ENCODE measurements around the gene MMP7.

Gene MMP7

GRCh38 chr11:102545701-102546100 lies 15.2 kb upstream of the MMP7 start:
- TF ChIP-seq CTCF (IDR thresholded peaks at IDR 0.05; ENCODE audit: low read depth, low read length, missing control alignments) = no peak
- no peak overlapping the region for H3K4me3 ChIP-seq (ENCODE audit: low read depth, low read length)
- no peak for DNase-seq (ENCODE audit: low read depth)

- no peak for DNase-seq (ENCODE audit: low read depth)
- TF ChIP-seq CTCF (IDR thresholded peaks at IDR 0.05; ENCODE audit: low read depth, low read length, missing control alignments) = no peak
- no peak overlapping the region for H3K4me3 ChIP-seq (ENCODE audit: low read depth, low read length)
Observed at GRCh38 chr11:102544594-102544993, 14.0 kb upstream of the MMP7 start.

- H3K4me3 ChIP-seq (ENCODE audit: low read depth, low read length) = no peak overlapping the region
- DNase-seq (ENCODE audit: low read depth) = no peak
- TF ChIP-seq CTCF (IDR thresholded peaks at IDR 0.05; ENCODE audit: low read depth, low read length, missing control alignments) = no peak
Observed at GRCh38 chr11:102539567-102539966, 9.0 kb upstream of the MMP7 start.

- TF ChIP-seq CTCF (IDR thresholded peaks at IDR 0.05; ENCODE audit: low read depth, low read length, missing control alignments) = no peak
- no peak for DNase-seq (ENCODE audit: low read depth)
- no peak overlapping the region for H3K4me3 ChIP-seq (ENCODE audit: low read depth, low read length)
Observed at GRCh38 chr11:102538932-102539331, 8.4 kb upstream of the MMP7 start.

GRCh38 chr11:102534261-102534872 lies 3.8 kb upstream of the MMP7 start:
- no peak for DNase-seq (ENCODE audit: low read depth)
- H3K4me3 ChIP-seq (ENCODE audit: low read depth, low read length) = no peak overlapping the region
- peak; percentile 48 for TF ChIP-seq CTCF (IDR thresholded peaks at IDR 0.05; ENCODE audit: low read depth, low read length, missing control alignments)

GRCh38 chr11:102528618-102529017 lies 1.9 kb downstream of the MMP7 start:
- no peak for DNase-seq (ENCODE audit: low read depth)
- no peak overlapping the region for H3K4me3 ChIP-seq (ENCODE audit: low read depth, low read length)
- TF ChIP-seq CTCF (IDR thresholded peaks at IDR 0.05; ENCODE audit: low read depth, low read length, missing control alignments) = no peak

- no peak for DNase-seq (ENCODE audit: low read depth)
- H3K4me3 ChIP-seq (ENCODE audit: low read depth, low read length) = no peak overlapping the region
- TF ChIP-seq CTCF (IDR thresholded peaks at IDR 0.05; ENCODE audit: low read depth, low read length, missing control alignments) = no peak
Observed at GRCh38 chr11:102527684-102528083, 2.9 kb downstream of the MMP7 start.

Data from GM12864 (cell line).